GM12872 (cell line): Measurements from ENCODE around the gene APC2.

Source experiments
- CTCF ChIP-seq: IDR thresholded peaks from 3 replicates; pipeline ENCODE4 v1.5.1; 2011; ENCODE audit warnings: low read depth, mild to moderate bottlenecking, low read length, moderate library complexity; ENCODE audit not compliant: insufficient read depth

Gene APC2

GRCh38 chr19:1473085-1473851 is 23.3 kb downstream of the APC2 start:
- no peak for TF ChIP-seq CTCF

GRCh38 chr19:1474011-1474764 is 24.3 kb downstream of the APC2 start:
- no peak for TF ChIP-seq CTCF

GRCh38 chr19:1474765-1475351 is 24.9 kb downstream of the APC2 start:
- no peak for TF ChIP-seq CTCF

- no peak for TF ChIP-seq CTCF
Observed at GRCh38 chr19:1475751-1476437, 26.0 kb downstream of the APC2 start.

GRCh38 chr19:1478934-1479707 is 29.2 kb downstream of the APC2 start, which contains the start of gene C19orf25:
Gene C19orf25 (minus strand): TSS chr19:1479215. CDS start chr19:1478903, 312 bp downstream.
- TF ChIP-seq CTCF = no peak

GRCh38 chr19:1481224-1481892 is 31.4 kb downstream of the APC2 start:
- TF ChIP-seq CTCF = no peak
